Suprapubic skin (tissue), 4 donors: ENCODE measurements around the gene LRCOL1. TPM values are rescaled to one million over a fixed set of nuclear protein-coding genes. Genes with fewer than 3 reads are reported as not detected.
"Not testable (repeated sequence)": the region's sequence is repeated elsewhere in the genome, so short reads cannot be mapped to it uniquely, and the experiment has no call there.

ENCODE experiments used
- DNase-seq, 2 donors: peaks; one replicate each; pipeline ENCODE4 v3.0.0-alpha.2; 2019; ENCODE audit warnings: low spot score in 2 of 2
- H3K27ac ChIP-seq: fragments of 200-600 bp; sonication (generic); one replicate; pipeline ENCODE4 v1.5.1; 2019
- H3K27me3 ChIP-seq: fragments of 200-600 bp; sonication (generic); one replicate; pipeline ENCODE4 v1.5.1; 2019
- H3K36me3 ChIP-seq: fragments of 200-600 bp; sonication (generic); one replicate; pipeline ENCODE4 v1.5.1; 2019
- H3K4me1 ChIP-seq: fragments of 200-600 bp; sonication (generic); one replicate; pipeline ENCODE4 v1.5.1; 2019
- H3K4me3 ChIP-seq: fragments of 200-600 bp; sonication (generic); one replicate; pipeline ENCODE4 v1.5.1; 2019; ENCODE audit warnings: mild to moderate bottlenecking
- H3K9me3 ChIP-seq: fragments of 200-600 bp; sonication (generic); one replicate; pipeline ENCODE4 v1.5.1; 2019
- CTCF ChIP-seq, 2 donors: fragments of 200-600 bp in 1 of 2; fragments of 450-650 bp in 1 of 2; sonication (generic) in 1 of 2; IDR thresholded peaks; one replicate each; pipeline ENCODE4 v1.5.1; 2016 to 2019; ENCODE audit warnings: antibody characterized with exemption in 2 of 2, mild to moderate bottlenecking in 1 of 2, moderate library complexity in 1 of 2
- EP300 ChIP-seq: sonication (generic); formaldehyde crosslinking; IDR thresholded peaks from one replicate; pipeline ENCODE4 v1.6.1; 2017; ENCODE audit warnings: antibody characterized with exemption
- POLR2A ChIP-seq, 2 donors: fragments of 450-650 bp; IDR thresholded peaks; one replicate each; pipeline ENCODE4 v1.6.1; 2017; ENCODE audit warnings: antibody characterized with exemption in 2 of 2, mild to moderate bottlenecking in 2 of 2, moderate library complexity in 2 of 2
- POLR2AphosphoS5 ChIP-seq, 3 donors: sonication (generic); formaldehyde crosslinking; IDR thresholded peaks; one replicate each; pipeline ENCODE4 v1.6.1; 2017; ENCODE audit warnings: antibody characterized with exemption in 3 of 3
- WGBS: methylation state at CpG from one replicate; pipeline ENCODE4 v1.1.5; 2018; 5-methylcytosine and 5-hydroxymethylcytosine counted together
- total RNA-seq, 4 donors: library from RNA; depleted of rRNA; stranded (reverse); fragments of >200 nt; gene quantifications; one replicate each; pipeline ENCODE4 v1.1.0, GENCODE V29; 2016

Gene LRCOL1
- total RNA-seq, 4 donors from 2014 or later: not detected

GRCh38 chr12:132602572-132603239 is 7.7 kb downstream of the LRCOL1 start:
- peak overlapping the region; percentile 46 for H3K27ac ChIP-seq
- no peaks in the 10 kb centered on the region for H3K9me3 ChIP-seq
- peak overlapping the region; percentile 32 for H3K4me3 ChIP-seq
- no peaks in the 10 kb centered on the region for H3K36me3 ChIP-seq
- TF ChIP-seq POLR2A (IDR thresholded peaks at IDR 0.05): no peak
- no peak for TF ChIP-seq EP300
- no peak for TF ChIP-seq CTCF (IDR thresholded peaks at IDR 0.05)
- no peak for TF ChIP-seq POLR2AphosphoS5 (IDR thresholded peaks at IDR 0.05)
- peaks cover 28% of the 10 kb centered on the region for H3K4me1 ChIP-seq
- no peak for DNase-seq
- peaks cover 65% of the 10 kb centered on the region for H3K27me3 ChIP-seq
- 51% methylated on average over 24 of the region's 29 CpGs for WGBS

- no peak for TF ChIP-seq CTCF (IDR thresholded peaks at IDR 0.05)
- TF ChIP-seq POLR2AphosphoS5 (IDR thresholded peaks at IDR 0.05): no peak
- no peak for TF ChIP-seq EP300
- TF ChIP-seq POLR2A (IDR thresholded peaks at IDR 0.05): no peak
- Histone ChIP-seq H3K4me1 (peaks cover 32% of the 10 kb centered on the region), H3K9me3 (no peaks in the 10 kb centered on the region), H3K27me3 (peaks cover 51% of the 10 kb centered on the region), H3K36me3 (no peaks in the 10 kb centered on the region), H3K4me3 (peak overlapping the region; percentile 46), H3K27ac (no peak overlapping the region)
- WGBS: 71% methylated on average over 20 of the region's 31 CpGs
- DNase-seq: no peak
Observed at GRCh38 chr12:132601171-132601883, 9.1 kb downstream of the LRCOL1 start.

- H3K9me3 ChIP-seq: no peaks in the 10 kb centered on the region
- no peak overlapping the region for H3K27ac ChIP-seq
- peaks cover 32% of the 10 kb centered on the region for H3K4me1 ChIP-seq
- no peaks in the 10 kb centered on the region for H3K36me3 ChIP-seq
- peaks cover 44% of the 10 kb centered on the region for H3K27me3 ChIP-seq
- TF ChIP-seq EP300: no peak
- TF ChIP-seq CTCF (IDR thresholded peaks at IDR 0.05): peak in 1 of 2 donors; percentile 48
- DNase-seq: no peak
- H3K4me3 ChIP-seq: peak overlapping the region; percentile 46
- 27% methylated on average over 21 of the region's 45 CpGs for WGBS
Observed at GRCh38 chr12:132600048-132601032, 10.0 kb downstream of the LRCOL1 start.

- DNase-seq, H3K36me3 ChIP-seq, H3K4me3 ChIP-seq, H3K27ac ChIP-seq, H3K9me3 ChIP-seq: not testable (repeated sequence)
- Histone ChIP-seq H3K27me3 (peaks cover 35% of the 10 kb centered on the region), H3K4me1 (peaks cover 32% of the 10 kb centered on the region)
- 68% methylated on average over 6 of the region's 6 CpGs for WGBS
Observed at GRCh38 chr12:132599502-132599901, 10.9 kb downstream of the LRCOL1 start.

GRCh38 chr12:132597333-132598316 is 12.8 kb downstream of the LRCOL1 start:
- Histone ChIP-seq H3K4me3 (peak overlapping the region; percentile 29), H3K36me3 (no peaks in the 10 kb centered on the region), H3K4me1 (peaks cover 31% of the 10 kb centered on the region), H3K9me3 (no peaks in the 10 kb centered on the region), H3K27me3 (peaks cover 17% of the 10 kb centered on the region), H3K27ac (no peak overlapping the region)
- no peak for DNase-seq
- 8% methylated on average over 18 of the region's 58 CpGs for WGBS
- no peak for TF ChIP-seq CTCF (IDR thresholded peaks at IDR 0.05)
- TF ChIP-seq POLR2A (IDR thresholded peaks at IDR 0.05): no peak
- no peak for TF ChIP-seq EP300
- TF ChIP-seq POLR2AphosphoS5 (IDR thresholded peaks at IDR 0.05): no peak
